IPS-15b (cell line): ENCODE data around the gene LYVE1.

Experiments
- H3K27me3 ChIP-seq: one replicate; pipeline ENCODE4 v1.6.1; 2013; ENCODE audit warnings: low read length; ENCODE audit not compliant: control insufficient read depth, insufficient read depth
- H3K36me3 ChIP-seq: one replicate; pipeline ENCODE4 v1.6.1; 2013; ENCODE audit warnings: low read length; ENCODE audit not compliant: control insufficient read depth, insufficient read depth
- H3K4me1 ChIP-seq: one replicate; pipeline ENCODE4 v1.6.1; 2013; ENCODE audit warnings: mild to moderate bottlenecking, low read length; ENCODE audit not compliant: control insufficient read depth, insufficient read depth
- H3K4me3 ChIP-seq: one replicate; pipeline ENCODE4 v1.5.1; 2013; ENCODE audit warnings: low read depth, low read length
- H3K9ac ChIP-seq: one replicate; pipeline ENCODE4 v1.6.1; 2013; ENCODE audit warnings: low read depth, mild to moderate bottlenecking, low read length
- H3K9me3 ChIP-seq: one replicate; pipeline ENCODE4 v1.6.1; 2013; ENCODE audit warnings: mild to moderate bottlenecking, low read length; ENCODE audit not compliant: control insufficient read depth, insufficient read depth

Gene LYVE1

DNA sequence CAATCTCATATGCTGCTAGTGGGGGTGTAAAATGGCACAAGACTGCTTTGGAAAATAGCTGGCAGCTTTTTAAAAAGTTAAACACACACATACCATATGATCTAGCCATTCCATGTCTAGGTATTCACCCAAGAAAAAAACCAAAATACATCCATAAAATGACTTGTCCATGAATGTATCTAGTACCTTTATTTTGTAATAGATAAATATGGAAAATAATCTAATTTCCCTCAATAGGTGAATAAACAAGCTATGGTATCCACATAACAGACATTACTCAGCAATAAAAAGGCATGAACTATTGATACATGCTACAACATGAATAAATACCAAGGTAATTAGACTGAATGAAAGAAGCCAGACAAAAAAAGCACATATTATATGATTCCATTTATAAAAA is 50.3 kb downstream of the LYVE1 start:
- H3K9me3 ChIP-seq, result no peaks in the 10 kb centered on the region
- H3K9ac ChIP-seq, result no peak overlapping the region
- H3K4me3 ChIP-seq, result no peak overlapping the region
- no peaks in the 10 kb centered on the region for H3K4me1 ChIP-seq
- H3K27me3 ChIP-seq, result no peaks in the 10 kb centered on the region
- no peaks in the 10 kb centered on the region for H3K36me3 ChIP-seq

DNA sequence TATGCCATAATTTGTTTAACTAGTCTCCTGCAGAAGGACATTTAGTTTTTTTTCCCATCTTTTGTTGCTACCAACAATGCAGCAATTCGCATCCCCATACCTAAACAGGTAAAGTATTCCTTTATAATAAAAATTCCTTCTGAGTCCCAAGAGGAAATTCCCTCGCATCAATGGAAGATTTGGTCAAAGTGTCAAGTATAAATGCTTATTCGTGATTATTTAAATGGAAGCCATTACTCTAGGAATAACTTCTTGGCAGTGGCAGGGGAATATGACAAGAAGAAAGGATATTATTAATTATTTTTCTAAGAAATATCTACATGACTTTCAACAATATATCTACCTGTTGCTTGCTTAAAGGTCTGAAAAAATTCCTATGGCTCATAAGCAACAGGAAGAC is 53.0 kb downstream of the LYVE1 start:
- Histone ChIP-seq H3K36me3 (no peaks in the 10 kb centered on the region), H3K9me3 (no peaks in the 10 kb centered on the region), H3K9ac (no peak overlapping the region), H3K4me1 (no peaks in the 10 kb centered on the region), H3K4me3 (no peak overlapping the region), H3K27me3 (peaks cover 4% of the 10 kb centered on the region)

DNA sequence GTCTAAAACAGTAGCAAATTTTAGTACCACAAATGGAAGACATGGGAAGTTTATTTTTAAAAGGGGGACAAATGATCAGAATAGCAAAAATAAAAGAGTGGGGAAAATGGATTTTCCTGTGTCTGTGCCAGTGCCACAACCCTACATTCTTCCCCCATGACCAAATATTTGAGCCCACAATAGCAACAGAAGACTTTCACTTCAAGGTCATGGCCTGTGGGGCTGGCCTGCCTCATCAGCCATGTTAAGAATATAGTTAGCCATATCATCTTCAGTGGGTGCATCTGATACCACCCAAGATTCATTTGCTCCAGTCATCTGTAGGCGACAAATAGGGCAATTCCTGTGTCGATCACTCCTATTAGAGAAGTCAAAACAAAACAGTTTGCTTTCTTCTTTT is 53.8 kb downstream of the LYVE1 start:
- H3K27me3 ChIP-seq, result peaks cover 4% of the 10 kb centered on the region
- H3K4me3 ChIP-seq, result no peak overlapping the region
- H3K9ac ChIP-seq, result no peak overlapping the region
- no peaks in the 10 kb centered on the region for H3K4me1 ChIP-seq
- no peaks in the 10 kb centered on the region for H3K9me3 ChIP-seq
- H3K36me3 ChIP-seq, result no peaks in the 10 kb centered on the region

DNA sequence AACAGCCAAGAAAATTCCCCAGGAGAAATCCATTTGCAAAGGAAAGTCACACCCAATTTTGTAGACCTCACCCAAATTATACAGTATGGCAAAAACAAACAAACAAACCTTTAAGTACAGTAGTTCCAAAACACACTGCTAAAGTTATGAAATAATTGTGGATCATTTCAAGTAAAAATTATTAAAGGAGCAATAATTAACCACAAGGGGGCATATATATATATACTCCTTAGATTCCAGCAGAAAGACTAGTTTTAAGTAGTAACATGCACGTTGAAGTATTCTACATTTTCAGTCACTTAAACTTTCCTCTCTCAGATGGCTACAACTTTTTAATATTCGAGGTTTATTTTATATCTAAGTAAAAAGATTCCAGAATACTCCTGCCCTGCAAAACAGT is 54.3 kb downstream of the LYVE1 start:
- no peaks in the 10 kb centered on the region for H3K9me3 ChIP-seq
- H3K9ac ChIP-seq, result no peak overlapping the region
- H3K27me3 ChIP-seq, result peaks cover 4% of the 10 kb centered on the region
- H3K36me3 ChIP-seq, result no peaks in the 10 kb centered on the region
- no peak overlapping the region for H3K4me3 ChIP-seq
- no peaks in the 10 kb centered on the region for H3K4me1 ChIP-seq

DNA sequence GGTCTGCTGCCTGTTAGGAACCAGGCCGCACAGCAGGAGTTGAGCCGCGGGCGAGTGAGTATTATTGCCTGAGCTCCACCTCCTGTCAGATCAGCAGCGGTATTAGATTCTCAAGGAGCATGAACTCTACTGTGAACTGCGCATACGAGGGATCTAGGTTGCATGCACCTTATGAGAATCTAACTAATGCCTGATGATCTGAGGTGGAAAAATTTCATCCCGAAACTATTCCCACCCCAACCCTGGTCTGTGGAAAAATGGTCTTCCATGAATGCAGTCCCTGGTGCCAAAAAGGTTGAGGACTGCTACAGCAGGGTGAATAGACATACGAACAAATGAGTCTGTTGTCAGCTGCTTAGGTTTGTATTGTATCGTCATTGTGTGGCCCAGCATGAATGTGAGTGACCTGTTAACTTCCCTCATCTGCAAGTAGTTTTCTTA is 57.3 kb downstream of the LYVE1 start:
- Histone ChIP-seq H3K9me3 (no peaks in the 10 kb centered on the region), H3K4me3 (no peak overlapping the region), H3K4me1 (no peaks in the 10 kb centered on the region), H3K36me3 (no peaks in the 10 kb centered on the region), H3K9ac (no peak overlapping the region), H3K27me3 (peaks cover 4% of the 10 kb centered on the region)
